CD4-positive, alpha-beta T cell treated with Interleukin-6 at 100 ng/mL for 8 hours (primary cell): ENCODE data around the gene TPRG1.
A peak's percentile ranks its signal among the peaks of the same experiment; 100 is the strongest.

Experiments
- DNase-seq: peaks from one replicate; pipeline ENCODE4 v3.0.0-alpha.2; 2020; ENCODE audit warnings: mixed read lengths, low spot score

Gene TPRG1

GRCh38 chr3:189355481-189356201, 183.9 kb downstream of the TPRG1 start:
- peak; percentile 72 for DNase-seq

GRCh38 chr3:189360291-189360690, 188.5 kb downstream of the TPRG1 start:
- no peak for DNase-seq

DNA sequence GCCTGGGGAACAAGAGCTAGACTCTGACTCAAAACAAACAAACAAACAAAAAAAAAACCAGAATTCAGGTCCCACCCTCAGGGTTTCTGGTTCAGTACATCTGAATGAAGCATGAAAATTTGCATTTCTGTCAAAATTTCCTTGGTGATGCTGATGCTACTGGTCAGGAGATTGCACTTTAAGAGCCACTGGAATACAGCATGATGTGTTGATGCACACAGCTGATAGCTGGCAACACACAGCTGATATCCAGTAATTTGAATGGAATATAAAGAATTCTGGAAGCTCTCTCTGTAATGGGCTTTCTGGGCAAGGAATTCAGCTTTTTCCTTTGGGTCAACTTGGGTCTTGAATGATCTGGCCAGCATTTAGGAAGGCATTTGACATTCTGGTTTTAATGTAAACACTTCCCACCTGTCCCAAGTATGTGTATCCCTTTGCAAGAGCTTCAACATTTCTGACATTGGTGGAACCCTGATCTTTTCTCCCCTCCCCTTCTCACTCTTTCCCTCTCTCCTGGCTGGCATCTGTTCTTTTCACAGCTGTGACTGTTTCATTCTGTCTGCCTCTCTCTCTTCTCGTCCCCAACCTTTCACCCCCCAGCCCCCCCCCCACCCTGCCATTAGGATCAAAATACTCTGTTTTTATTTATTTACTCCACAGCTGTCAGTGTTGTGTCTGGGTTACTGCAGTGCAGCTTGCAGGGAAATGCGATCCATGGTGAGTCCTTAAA, 189.5 kb downstream of the TPRG1 start:
- no peak for DNase-seq

GRCh38 chr3:189363590-189364255, 192.0 kb downstream of the TPRG1 start:
- DNase-seq, result no peak

- DNase-seq, result no peak
Measured at GRCh38 chr3:189365609-189366564, 194.1 kb downstream of the TPRG1 start.

DNA sequence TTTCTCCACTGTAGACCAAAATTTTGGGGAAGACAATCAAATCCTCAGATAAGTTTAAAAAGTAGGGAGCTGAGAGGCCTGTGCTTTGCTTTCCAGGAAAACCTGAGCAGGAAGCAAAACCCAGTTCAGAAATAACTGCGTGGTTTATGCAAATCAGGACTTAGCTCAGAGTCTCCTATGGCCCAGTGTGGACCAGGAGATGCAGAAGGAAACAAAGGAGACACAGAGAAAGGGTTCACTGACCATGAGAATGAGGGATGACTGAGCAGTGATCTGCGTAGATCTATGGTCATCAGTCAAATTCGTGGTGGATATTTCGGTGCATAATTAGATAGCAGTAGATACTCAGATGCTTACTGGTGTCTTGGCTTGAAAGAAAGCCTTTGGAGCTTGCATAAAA, 196.6 kb downstream of the TPRG1 start:
- no peak for DNase-seq

DNA sequence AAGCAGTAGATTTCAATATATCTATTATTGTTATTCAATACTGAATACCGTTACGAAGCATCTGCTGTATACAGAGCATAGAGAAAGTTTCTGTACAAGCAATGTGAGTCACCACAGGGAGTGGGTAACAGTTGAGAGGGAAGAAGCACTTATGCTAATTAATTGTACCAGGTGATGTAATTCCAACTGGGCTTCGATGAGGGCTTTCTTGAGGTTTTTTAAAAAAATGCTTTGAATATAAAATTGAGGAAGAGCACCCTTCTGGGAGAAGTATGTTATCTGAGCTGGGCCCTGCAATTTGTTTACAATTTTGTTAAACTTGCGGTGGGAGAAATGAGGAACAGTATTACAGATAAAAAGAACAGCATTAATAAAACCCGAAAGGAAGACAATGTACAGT, 197.9 kb downstream of the TPRG1 start:
- no peak for DNase-seq

DNA sequence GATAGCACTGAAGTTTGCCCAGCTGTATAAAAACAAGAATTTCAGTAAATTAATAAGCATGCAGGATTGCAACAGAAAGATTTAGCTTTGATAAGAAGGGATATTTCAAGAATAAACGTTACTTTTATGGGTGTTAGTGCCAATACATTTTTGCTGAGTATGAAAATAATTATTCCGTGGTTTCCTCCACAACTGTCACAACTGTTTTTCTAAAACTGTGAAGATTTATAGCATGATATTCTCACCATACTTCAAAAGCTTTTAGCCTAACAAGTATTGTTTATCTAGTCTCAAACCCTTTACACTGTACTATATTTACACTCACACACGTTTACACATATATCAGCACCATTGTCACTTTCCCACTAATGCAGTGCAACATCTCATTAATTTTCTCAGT, 200.5 kb downstream of the TPRG1 start:
- DNase-seq, result no peak
